ENCODE data around the gene RGS12. TPM values are rescaled to one million over a fixed set of nuclear protein-coding genes. Genes with fewer than 3 reads are reported as not detected.

Gene RGS12
- total RNA-seq, 1 donor from 2014 or later: 59.5 TPM

- Histone ChIP-seq H3K27me3 (ENCODE audit: low read depth) (no peaks in the 10 kb centered on the region), H3K36me3 (no peaks in the 10 kb centered on the region), H3K4me3 (no peak overlapping the region), H3K27ac (no peak overlapping the region), H3K4me1 (peaks cover 22% of the 10 kb centered on the region), H3K9me3 (no peaks in the 10 kb centered on the region)
- intact Hi-C loops (cut with DNase I): no loop called here
- no peak for ATAC-seq
- no peak for DNase-seq
- TF ChIP-seq, protein P1, sequence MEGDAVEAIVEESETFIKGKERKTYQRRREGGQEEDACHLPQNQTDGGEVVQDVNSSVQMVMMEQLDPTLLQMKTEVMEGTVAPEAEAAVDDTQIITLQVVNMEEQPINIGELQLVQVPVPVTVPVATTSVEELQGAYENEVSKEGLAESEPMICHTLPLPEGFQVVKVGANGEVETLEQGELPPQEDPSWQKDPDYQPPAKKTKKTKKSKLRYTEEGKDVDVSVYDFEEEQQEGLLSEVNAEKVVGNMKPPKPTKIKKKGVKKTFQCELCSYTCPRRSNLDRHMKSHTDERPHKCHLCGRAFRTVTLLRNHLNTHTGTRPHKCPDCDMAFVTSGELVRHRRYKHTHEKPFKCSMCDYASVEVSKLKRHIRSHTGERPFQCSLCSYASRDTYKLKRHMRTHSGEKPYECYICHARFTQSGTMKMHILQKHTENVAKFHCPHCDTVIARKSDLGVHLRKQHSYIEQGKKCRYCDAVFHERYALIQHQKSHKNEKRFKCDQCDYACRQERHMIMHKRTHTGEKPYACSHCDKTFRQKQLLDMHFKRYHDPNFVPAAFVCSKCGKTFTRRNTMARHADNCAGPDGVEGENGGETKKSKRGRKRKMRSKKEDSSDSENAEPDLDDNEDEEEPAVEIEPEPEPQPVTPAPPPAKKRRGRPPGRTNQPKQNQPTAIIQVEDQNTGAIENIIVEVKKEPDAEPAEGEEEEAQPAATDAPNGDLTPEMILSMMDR (IDR thresholded peaks at IDR 0.05): no peak
These were observed 37.1 kb downstream of the RGS12 start for GRCh38 chr4:3329887-3330286.

- Histone ChIP-seq H3K9me3 (no peaks in the 10 kb centered on the region), H3K4me1 (peaks cover 22% of the 10 kb centered on the region), H3K27ac (no peak overlapping the region), H3K36me3 (no peaks in the 10 kb centered on the region), H3K27me3 (ENCODE audit: low read depth) (no peaks in the 10 kb centered on the region), H3K4me3 (no peak overlapping the region)
- TF ChIP-seq, protein P1 (IDR thresholded peaks at IDR 0.05): no peak
- ATAC-seq: peak; percentile 60 to 76
- DNase-seq: no peak
- intact Hi-C loops (cut with DNase I): no loop called here
These were observed 37.9 kb downstream of the RGS12 start for GRCh38 chr4:3330707-3331106.

DNA sequence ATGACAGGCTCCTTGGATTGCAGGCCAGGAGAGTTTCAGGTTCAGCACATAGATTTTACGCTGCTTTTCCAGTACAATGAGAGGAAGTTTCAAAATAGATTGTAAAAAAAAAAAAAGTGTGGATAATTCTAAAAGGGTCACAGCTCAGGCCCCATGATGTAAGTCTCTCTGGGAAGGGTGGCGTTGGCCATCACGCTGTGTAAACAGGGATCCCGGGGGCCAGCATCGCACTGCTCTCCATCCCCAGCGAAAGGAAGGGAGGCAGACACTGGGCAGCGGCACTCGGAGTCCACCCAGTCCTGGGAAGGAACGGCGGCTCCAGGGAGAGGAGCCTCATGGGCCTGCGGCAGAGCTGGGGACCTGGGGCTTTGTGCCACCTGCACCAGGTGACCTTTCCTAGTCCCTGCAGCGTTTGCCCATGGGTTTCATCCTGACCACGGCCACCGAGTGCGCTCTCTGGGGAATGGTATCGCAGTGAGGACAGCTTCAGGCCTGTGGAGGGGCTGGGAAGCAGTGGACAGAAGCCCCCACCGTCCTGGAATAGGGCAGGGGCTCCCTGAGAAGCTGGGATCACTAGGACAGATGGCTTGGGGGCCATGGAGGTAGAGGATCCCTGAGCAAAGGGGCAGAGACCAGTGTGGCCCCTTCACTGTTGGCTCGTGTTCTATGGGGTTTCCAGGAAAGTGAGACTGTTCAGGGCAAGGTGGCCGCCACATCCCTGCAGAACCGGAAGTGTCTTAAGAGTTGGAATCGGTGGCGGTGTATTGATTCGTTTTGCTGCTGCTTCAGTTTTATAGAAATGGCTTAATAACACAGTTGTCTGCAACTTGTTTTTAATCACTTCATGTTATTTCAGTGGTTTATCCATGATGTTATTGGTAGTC, 38.9 kb downstream of the RGS12 start:
- ATAC-seq (peak; percentile 42), DNase-seq (no peak)
- Histone ChIP-seq H3K9me3 (no peaks in the 10 kb centered on the region), H3K4me3 (no peak overlapping the region), H3K4me1 (peaks cover 25% of the 10 kb centered on the region), H3K27me3 (ENCODE audit: low read depth) (no peaks in the 10 kb centered on the region), H3K36me3 (no peaks in the 10 kb centered on the region), H3K27ac (peak overlapping the region; percentile 63)
- TF ChIP-seq, protein P1 (IDR thresholded peaks at IDR 0.05): no peak
- intact Hi-C loops (cut with DNase I): no loop called here

DNA sequence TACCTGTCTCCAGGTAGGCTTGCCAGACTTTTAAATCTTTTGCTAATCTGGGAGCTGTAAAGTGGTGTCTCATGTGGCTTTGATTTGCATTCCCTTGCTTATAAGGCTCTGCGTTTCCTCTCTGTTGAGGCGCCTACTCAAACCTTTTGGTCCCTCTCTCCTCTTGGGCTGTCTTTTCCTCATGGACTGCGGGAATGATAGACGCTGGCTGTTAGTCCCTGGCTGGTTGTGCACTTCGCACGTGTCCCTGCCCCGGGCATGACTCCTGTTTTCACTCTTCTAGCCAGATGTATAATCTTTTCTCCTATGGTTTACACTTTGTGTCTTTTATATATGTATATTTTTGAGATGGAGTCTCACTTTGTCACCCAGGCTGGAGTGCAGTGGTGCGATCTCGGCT, 39.7 kb downstream of the RGS12 start:
- ATAC-seq (no peak), DNase-seq (no peak)
- no peaks in the 10 kb centered on the region for H3K36me3 ChIP-seq
- no peak overlapping the region for H3K27ac ChIP-seq
- no peaks in the 10 kb centered on the region for H3K27me3 ChIP-seq (ENCODE audit: low read depth)
- peaks cover 25% of the 10 kb centered on the region for H3K4me1 ChIP-seq
- TF ChIP-seq, protein P1 (IDR thresholded peaks at IDR 0.05): no peak
- intact Hi-C loops (cut with DNase I): no loop called here
- H3K9me3 ChIP-seq: no peaks in the 10 kb centered on the region
- no peak overlapping the region for H3K4me3 ChIP-seq

- intact Hi-C loops (cut with DNase I): no loop called here
- Histone ChIP-seq H3K4me1 (peaks cover 25% of the 10 kb centered on the region), H3K27me3 (ENCODE audit: low read depth) (no peaks in the 10 kb centered on the region), H3K27ac (no peak overlapping the region), H3K9me3 (no peaks in the 10 kb centered on the region), H3K4me3 (no peak overlapping the region), H3K36me3 (no peaks in the 10 kb centered on the region)
- DNase-seq: no peak
- TF ChIP-seq, protein P1 (IDR thresholded peaks at IDR 0.05): no peak
- ATAC-seq: no peak
These were observed 41.5 kb downstream of the RGS12 start for GRCh38 chr4:3334316-3334715.
